Activated CD4-positive, alpha-beta T cell treated with anti-CD3 and anti-CD28 coated beads, Interleukin-2, amount 50 U/mL, for 24 hours (primary cell): Measurements from ENCODE around the gene NSF.

Experiments used
- DNase-seq, 2 donors: peaks; one replicate each; pipeline ENCODE4 v3.0.0-alpha.2; 2020; ENCODE audit warnings: low read depth in 1 of 2, low spot score in 1 of 2

The NSF gene

DNA sequence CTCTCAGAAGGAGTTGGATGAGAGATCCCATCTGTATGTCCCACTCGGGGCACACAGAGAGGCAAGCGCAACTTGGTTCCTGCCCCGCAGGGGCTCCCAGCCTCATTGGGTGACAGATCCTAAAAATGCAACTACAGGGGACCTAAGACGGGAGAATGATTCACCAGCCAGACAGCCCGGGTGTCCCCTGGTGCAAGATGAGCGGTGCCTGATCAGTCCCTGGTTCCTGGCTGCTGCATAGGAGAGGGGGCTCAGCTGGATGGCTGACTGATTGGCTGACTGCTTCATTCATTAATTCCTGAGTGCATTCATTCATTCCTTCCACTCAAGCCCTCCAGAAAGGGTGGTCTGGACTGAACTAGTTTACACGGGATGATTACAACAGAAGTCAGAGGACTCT is 206.1 kb downstream of the NSF start:
- no peak for DNase-seq

DNA sequence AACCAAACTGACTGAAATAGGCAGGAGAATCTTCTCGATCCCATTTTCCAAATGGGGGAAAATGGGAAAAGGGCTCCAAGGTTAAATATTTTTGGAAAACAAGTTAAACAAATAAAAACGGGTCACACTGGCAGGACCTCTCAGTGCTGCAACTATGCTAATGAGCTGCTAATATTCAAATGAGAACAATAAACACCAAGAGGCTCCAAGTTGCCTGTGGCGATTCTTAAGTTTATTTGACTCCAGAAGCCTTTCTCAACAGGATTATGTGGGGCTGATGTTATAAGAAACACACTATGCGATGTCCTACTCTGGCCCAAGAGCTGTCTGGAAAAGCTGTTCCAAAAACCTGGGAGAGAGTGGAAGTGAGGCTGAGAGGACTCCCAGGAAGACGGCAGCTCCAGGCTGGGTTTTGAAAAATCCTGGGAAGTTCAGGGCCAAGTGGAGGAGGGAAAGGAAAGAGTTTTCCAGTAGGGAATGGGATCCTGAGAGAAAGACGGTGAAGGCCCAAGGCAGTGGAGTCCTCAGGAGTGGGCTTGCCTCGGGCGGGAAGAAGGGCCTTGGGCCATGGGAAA is 206.6 kb downstream of the NSF start:
- DNase-seq, result no peak

DNA sequence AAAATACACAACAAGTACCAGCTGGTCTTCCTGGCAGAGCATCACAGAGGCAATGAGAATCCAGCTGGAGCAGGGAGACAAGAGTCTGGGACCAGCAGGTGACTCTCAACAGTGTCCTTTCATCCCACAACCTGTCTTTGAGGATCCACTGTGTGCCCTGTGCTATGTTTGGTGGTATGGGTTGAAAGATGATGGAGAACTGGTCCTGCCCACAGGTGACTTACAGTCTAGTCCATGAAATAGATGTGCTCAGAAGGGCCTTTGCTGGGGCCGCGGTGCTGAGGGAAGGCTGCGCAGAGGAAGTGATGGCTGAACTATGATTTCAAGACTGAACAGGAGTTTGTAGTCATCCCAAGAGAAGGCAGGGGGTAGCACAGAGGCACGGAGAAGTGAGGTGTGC is 210.1 kb downstream of the NSF start:
- DNase-seq, result no peak

DNA sequence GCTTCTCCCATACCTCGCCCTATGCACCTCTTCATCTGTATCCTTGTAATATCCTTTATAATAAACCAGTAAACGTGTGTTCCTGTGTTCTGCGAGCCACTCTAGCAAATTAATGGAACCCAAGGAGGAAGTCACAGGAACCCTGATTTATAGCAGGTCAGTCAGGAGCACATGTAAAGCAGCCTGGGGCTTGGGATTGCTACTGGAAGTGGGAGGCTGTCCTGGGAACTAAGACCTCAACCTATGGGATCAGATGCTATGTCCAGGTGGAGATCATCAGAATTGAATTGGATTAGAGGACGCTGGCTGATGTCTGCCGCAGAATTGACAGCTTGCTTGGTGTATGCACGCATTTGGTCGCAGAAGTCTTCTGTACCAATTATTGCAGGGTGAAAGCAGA is 212.3 kb downstream of the NSF start:
- DNase-seq, result no peak

DNA sequence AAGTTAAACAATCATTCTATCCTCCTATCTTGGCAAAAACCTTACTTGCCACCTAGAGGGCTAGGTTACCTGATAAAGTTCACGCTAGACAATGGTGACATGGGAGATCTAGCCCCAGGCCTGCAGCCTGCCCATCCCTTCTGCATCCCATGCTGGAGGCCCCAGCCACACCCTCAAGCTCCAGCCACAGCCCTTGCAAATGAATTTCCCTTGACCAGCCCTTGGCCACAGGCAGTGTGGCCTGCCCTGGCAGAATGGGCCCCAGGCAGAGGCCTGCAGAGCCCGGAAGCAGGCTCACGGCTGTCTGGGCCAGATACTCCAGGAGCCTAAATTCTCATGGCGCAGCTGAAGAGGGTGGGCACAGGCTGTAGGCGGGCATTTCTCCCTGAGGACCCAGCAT is 213.1 kb downstream of the NSF start:
- DNase-seq, result no peak

DNA sequence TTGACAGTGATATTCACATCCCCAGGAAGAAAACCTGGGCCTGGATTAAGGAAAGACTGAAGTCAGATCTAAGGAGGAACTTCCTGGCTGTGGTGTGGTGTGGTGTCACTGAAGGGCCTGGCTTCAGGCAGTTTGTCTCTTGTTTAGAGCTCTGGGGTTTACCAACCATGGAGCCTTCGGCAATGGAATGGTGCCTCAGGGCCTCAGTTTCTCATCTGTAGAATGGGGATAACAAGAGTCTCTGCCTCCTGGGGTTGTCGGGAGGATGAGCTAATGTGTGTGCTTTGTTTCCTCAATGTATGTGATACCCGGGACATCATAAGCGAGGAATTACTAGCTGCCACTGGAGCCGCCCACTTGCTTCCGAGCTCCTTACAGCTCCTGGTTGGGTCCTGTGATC is 215.3 kb downstream of the NSF start:
- DNase-seq, result no peak
